ENCODE measurements around the gene ADCY9.

- TF ChIP-seq POLR2A (IDR thresholded peaks at IDR 0.05) (no peak), CTCF (IDR thresholded peaks at IDR 0.05 in 8 of 11, conservative IDR thresholded peaks at IDR 0.05 in 3 of 11) (no peak)
Measured at GRCh38 chr16:4087990-4088577, 28.2 kb downstream of the ADCY9 start.

All from spleen (tissue), 7 donors.